Keratinocyte (primary cell): ENCODE data around the gene RASGRF2. TPM values are rescaled to one million over a fixed set of nuclear protein-coding genes. Genes with fewer than 3 reads are reported as not detected.

Experiments
- DNase-seq: peaks from one replicate; pipeline ENCODE4 v3.0.0-alpha.2; 2011; ENCODE audit warnings: low read depth, missing footprints, low spot score
- FAIRE-seq: peaks from 2 replicates; lab custom pipeline; 2011; peaks lifted over from hg19 to GRCh38; lab: Jason Lieb, UNC
- H2AFZ ChIP-seq: 2 replicates; pipeline ENCODE4 v1.6.0; 2012; ENCODE audit warnings: low read length, control low read depth, inconsistent platforms; ENCODE audit not compliant: control insufficient read depth
- H3K27ac ChIP-seq: 2 replicates; pipeline ENCODE4 v1.5.1; 2011; ENCODE audit warnings: low read length; ENCODE audit not compliant: control insufficient read depth, insufficient read depth
- H3K27me3 ChIP-seq: 3 replicates; pipeline ENCODE4 v1.6.0; 2011; ENCODE audit warnings: low read length; ENCODE audit not compliant: control insufficient read depth, insufficient read depth; ENCODE audit errors: extremely low read depth
- H3K36me3 ChIP-seq, 2 experiments: 2 replicates in 1 of 2; 3 replicates in 1 of 2; pipeline ENCODE4 v1.5.1; 2011; ENCODE audit warnings: low read length in 2 of 2, mild to moderate bottlenecking in 1 of 2; ENCODE audit not compliant: control insufficient read depth in 2 of 2, insufficient read depth in 2 of 2; ENCODE audit errors: extremely low read depth in 1 of 2
- H3K4me1 ChIP-seq: 3 replicates; pipeline ENCODE4 v1.5.1; 2011; ENCODE audit warnings: low read length; ENCODE audit not compliant: control insufficient read depth, insufficient read depth; ENCODE audit errors: extremely low read depth
- H3K4me2 ChIP-seq: 3 replicates; pipeline ENCODE4 v1.6.0; 2011; ENCODE audit warnings: low read depth, low read length; ENCODE audit not compliant: control insufficient read depth, insufficient read depth; ENCODE audit errors: extremely low read depth
- H3K4me3 ChIP-seq, 3 experiments: fragments of 200-600 bp in 1 of 3; sonication (generic) in 1 of 3; 2 replicates in 2 of 3; 3 replicates in 1 of 3; pipeline ENCODE4 v1.5.1; 2011 to 2016; ENCODE audit warnings: low read length in 3 of 3, mild to moderate bottlenecking in 3 of 3, control low read depth in 2 of 3, inconsistent platforms in 1 of 3, low read depth in 1 of 3, mixed read lengths in 1 of 3, mixed run types in 1 of 3, moderate library complexity in 1 of 3; ENCODE audit not compliant: control insufficient read depth in 2 of 3, insufficient read depth in 2 of 3; ENCODE audit errors: extremely low read depth in 1 of 3
- H3K79me2 ChIP-seq: 2 replicates; pipeline ENCODE4 v1.6.0; 2012; ENCODE audit warnings: low read length; ENCODE audit not compliant: control insufficient read depth, insufficient read depth
- H3K9ac ChIP-seq: 3 replicates; pipeline ENCODE4 v1.6.0; 2011; ENCODE audit warnings: low read length; ENCODE audit not compliant: control insufficient read depth, insufficient read depth; ENCODE audit errors: extremely low read depth
- H3K9me1 ChIP-seq: 3 replicates; pipeline ENCODE4 v1.6.0; 2011; ENCODE audit warnings: low read length; ENCODE audit not compliant: control insufficient read depth, insufficient read depth; ENCODE audit errors: extremely low read depth
- H3K9me3 ChIP-seq: 2 replicates; pipeline ENCODE4 v1.5.1; 2012; ENCODE audit warnings: low read depth, low read length; ENCODE audit not compliant: control insufficient read depth
- H4K20me1 ChIP-seq: 3 replicates; pipeline ENCODE4 v1.6.0; 2011; ENCODE audit warnings: low read length; ENCODE audit not compliant: control insufficient read depth, insufficient read depth; ENCODE audit errors: extremely low read depth
- CTCF ChIP-seq, 3 experiments: IDR thresholded peaks in 1 of 3; conservative IDR thresholded peaks in 1 of 3; optimal IDR thresholded peaks in 1 of 3; 2 replicates in 2 of 3; 3 replicates in 1 of 3; pipeline versions ENCODE3 to v1.5.1; 2011; ENCODE audit warnings: low read length in 3 of 3, mild to moderate bottlenecking in 3 of 3, moderate library complexity in 2 of 3, control low read depth in 1 of 3, inconsistent platforms in 1 of 3; ENCODE audit not compliant: insufficient read depth in 2 of 3; ENCODE audit errors: extremely low read depth in 1 of 3
- EZH2 ChIP-seq: IDR thresholded peaks from one replicate; pipeline ENCODE4 v1.6.1; 2012; ENCODE audit warnings: inconsistent platforms, mild to moderate bottlenecking, low read length, moderate library complexity
- dilution Hi-C: fragments of 300-500 bp; cut with MboI; formaldehyde crosslinking; loops from one replicate; pipeline ENCODE4 v1.7.0; 2020; ENCODE audit warnings: low sequenced_read_pairs; ENCODE audit not compliant: extremely low pct_ligation_motif_present
- polyA plus RNA-seq, 5 experiments: library from polyadenylated mRNA; depleted of rRNA in 3 of 5; stranded (reverse) in 3 of 5; stranded (forward) in 1 of 5; unstranded in 1 of 5; fragments of >200 nt; gene quantifications; 1 replicate in 1 of 5; 2 replicates in 3 of 5; 3 replicates in 1 of 5; pipeline versions ENCODE4 v1.2.1 to v1.2.3, GENCODE V29; 2011 to 2012; ENCODE audit warnings: missing spikeins in 2 of 5, low read depth in 1 of 5, low replicate concordance in 1 of 5

RASGRF2 gene
- polyA plus RNA-seq, 1 donor (not counting 4 experiments of a cell fraction or from before 2014, with no cell fraction given), result 0.03 TPM

GRCh38 chr5:81246697-81247096 is 286.5 kb downstream of the RASGRF2 start:
- Histone ChIP-seq H3K4me3 (no peak overlapping the region), H3K27me3 (no peaks in the 10 kb centered on the region), H3K36me3 (no peaks in the 10 kb centered on the region), H3K79me2 (no peaks in the 10 kb centered on the region), H3K9ac (no peak overlapping the region), H3K9me1 (no peaks in the 10 kb centered on the region), H3K4me1 (no peaks in the 10 kb centered on the region), H3K27ac (no peak overlapping the region), H3K4me2 (no peak overlapping the region), H2AFZ (no peak overlapping the region), H4K20me1 (no peaks in the 10 kb centered on the region), H3K9me3 (no peaks in the 10 kb centered on the region)
- dilution Hi-C loops, result no loop called here
- no peak for TF ChIP-seq EZH2
- TF ChIP-seq CTCF (optimal IDR thresholded peaks at IDR 0.05 in 1 of 3, IDR thresholded peaks at IDR 0.05 in 1 of 3, conservative IDR thresholded peaks at IDR 0.05 in 1 of 3; ENCODE audit: extremely low read depth in 1 of 3, insufficient read depth in 2 of 3, low read length in 3 of 3), result no peak
- FAIRE-seq, result no peak
- DNase-seq, result no peak

GRCh38 chr5:81247441-81247972 is 287.3 kb downstream of the RASGRF2 start:
- dilution Hi-C loops, result no loop called here

More at GRCh38 chr5:81247441-81247972, 287.3 kb downstream of the RASGRF2 start:
- Histone ChIP-seq H3K9ac (no peak overlapping the region), H3K27ac (no peak overlapping the region), H3K9me3 (no peaks in the 10 kb centered on the region), H3K4me1 (no peaks in the 10 kb centered on the region), H3K79me2 (no peaks in the 10 kb centered on the region), H3K36me3 (no peaks in the 10 kb centered on the region), H3K9me1 (no peaks in the 10 kb centered on the region), H3K4me2 (no peak overlapping the region), H2AFZ (no peak overlapping the region), H4K20me1 (peaks cover under 1% of the 10 kb centered on the region), H3K4me3 (no peak overlapping the region), H3K27me3 (no peaks in the 10 kb centered on the region)
- FAIRE-seq (no peak), DNase-seq (no peak)
- TF ChIP-seq EZH2, result no peak
- no peak for TF ChIP-seq CTCF (optimal IDR thresholded peaks at IDR 0.05 in 1 of 3, IDR thresholded peaks at IDR 0.05 in 1 of 3, conservative IDR thresholded peaks at IDR 0.05 in 1 of 3; ENCODE audit: extremely low read depth in 1 of 3, insufficient read depth in 2 of 3, low read length in 3 of 3)
